HEK293 (cell line): ENCODE data around the gene FSTL4.

Experiments used
- CTCF ChIA-PET: fragments of 350-600 bp; formaldehyde crosslinking; extraction: SDS; loops from one replicate; lab custom pipeline; 2021; ENCODE audit warnings: antibody characterized with exemption; lab: Yijun Ruan, JAX
- POLR2A ChIA-PET: fragments of 300-600 bp; formaldehyde crosslinking; extraction: SDS; loops from one replicate; lab custom pipeline; 2020; ENCODE audit warnings: antibody characterized with exemption, inconsistent platforms; lab: Yijun Ruan, JAX
- H3K27ac ChIP-seq: fragments of 200-500 bp; sonication (Bioruptor generic); 2 replicates; pipeline ENCODE4 v1.5.1; 2014; ENCODE audit warnings: low read depth, low read length, control low read depth, inconsistent platforms; ENCODE audit errors: extremely low read depth
- H3K36me3 ChIP-seq, 2 experiments: fragments of 200-500 bp in 1 of 2; sonication (Bioruptor generic) in 1 of 2; 1 replicate in 1 of 2; 2 replicates in 1 of 2; pipeline ENCODE4 v1.5.1; 2014 to 2017; ENCODE audit warnings: inconsistent platforms in 2 of 2, low read length in 2 of 2; ENCODE audit not compliant: control insufficient read depth in 2 of 2, insufficient read depth in 1 of 2
- H3K4me1 ChIP-seq: fragments of 200-500 bp; sonication (Bioruptor generic); 2 replicates; pipeline ENCODE4 v1.5.1; 2014; ENCODE audit warnings: mild to moderate bottlenecking, low read length, inconsistent platforms; ENCODE audit not compliant: control insufficient read depth, insufficient read depth
- H3K4me3 ChIP-seq: 2 replicates; pipeline ENCODE4 v1.5.1; 2011; ENCODE audit warnings: low read depth, mild to moderate bottlenecking, control low read depth, low read length, moderate library complexity
- H3K9me3 ChIP-seq: fragments of 200-500 bp; sonication (Bioruptor generic); 2 replicates; pipeline ENCODE4 v1.5.1; 2014; ENCODE audit warnings: low read depth, low read length, inconsistent platforms; ENCODE audit not compliant: control insufficient read depth, insufficient read depth
- OVOL3 ChIP-seq: fragments of 450-650 bp; formaldehyde crosslinking; IDR thresholded peaks from 2 replicates; pipeline ENCODE4 v1.5.1; 2016; ENCODE audit warnings: missing biosample characterization, missing genetic modification characterization
- ZBTB20 ChIP-seq: fragments of 450-650 bp; formaldehyde crosslinking; IDR thresholded peaks from 2 replicates; pipeline ENCODE4 v1.5.1; 2016; ENCODE audit warnings: missing biosample characterization, missing genetic modification characterization
- ZBTB21 ChIP-seq: fragments of 450-650 bp; formaldehyde crosslinking; IDR thresholded peaks from 2 replicates; pipeline ENCODE4 v1.5.1; 2017; ENCODE audit warnings: missing biosample characterization, missing genetic modification characterization
- ZFHX2 ChIP-seq: fragments of 450-650 bp; formaldehyde crosslinking; conservative IDR thresholded peaks from 2 replicates; pipeline ENCODE4 v1.5.1; 2016; ENCODE audit warnings: missing biosample characterization, missing genetic modification characterization
- ZFP69B ChIP-seq: fragments of 450-650 bp; formaldehyde crosslinking; IDR thresholded peaks from 2 replicates; pipeline ENCODE4 v1.5.1; 2016; ENCODE audit warnings: missing biosample characterization, missing genetic modification characterization
- ZIC2 ChIP-seq: fragments of 450-650 bp; formaldehyde crosslinking; IDR thresholded peaks from 2 replicates; pipeline ENCODE4 v1.5.1; 2016; ENCODE audit warnings: missing biosample characterization, missing genetic modification characterization
- ZNF121 ChIP-seq: fragments of 450-650 bp; formaldehyde crosslinking; IDR thresholded peaks from 2 replicates; pipeline ENCODE4 v1.5.1; 2016; ENCODE audit warnings: missing biosample characterization, missing genetic modification characterization
- ZNF146 ChIP-seq: fragments of 450-650 bp; formaldehyde crosslinking; IDR thresholded peaks from 2 replicates; pipeline ENCODE4 v1.5.1; 2016; ENCODE audit warnings: missing biosample characterization, missing genetic modification characterization
- ZNF155 ChIP-seq: fragments of 450-650 bp; formaldehyde crosslinking; IDR thresholded peaks from 2 replicates; pipeline ENCODE4 v1.5.1; 2016; ENCODE audit warnings: missing biosample characterization, missing genetic modification characterization
- ZNF175 ChIP-seq: fragments of 450-650 bp; formaldehyde crosslinking; IDR thresholded peaks from 2 replicates; pipeline ENCODE4 v1.5.1; 2016; ENCODE audit warnings: missing biosample characterization, missing genetic modification characterization
- ZNF266 ChIP-seq: fragments of 450-650 bp; formaldehyde crosslinking; IDR thresholded peaks from 2 replicates; pipeline ENCODE4 v1.5.1; 2016; ENCODE audit warnings: missing biosample characterization, missing genetic modification characterization, low read depth
- ZNF292 ChIP-seq: fragments of 450-650 bp; formaldehyde crosslinking; IDR thresholded peaks from 2 replicates; pipeline ENCODE4 v1.5.1; 2016; ENCODE audit warnings: low read depth, missing biosample characterization, missing genetic modification characterization, borderline replicate concordance
- ZNF324 ChIP-seq: fragments of 450-650 bp; formaldehyde crosslinking; IDR thresholded peaks from 2 replicates; pipeline ENCODE4 v1.5.1; 2016; ENCODE audit warnings: missing biosample characterization, missing genetic modification characterization
- ZNF394 ChIP-seq: fragments of 450-650 bp; formaldehyde crosslinking; IDR thresholded peaks from 2 replicates; pipeline ENCODE4 v1.5.1; 2016; ENCODE audit warnings: missing biosample characterization, missing genetic modification characterization, mild to moderate bottlenecking, moderate library complexity, borderline replicate concordance
- ZNF501 ChIP-seq: fragments of 450-650 bp; formaldehyde crosslinking; IDR thresholded peaks from 2 replicates; pipeline ENCODE4 v1.5.1; 2016; ENCODE audit warnings: missing biosample characterization, missing genetic modification characterization
- ZNF529 ChIP-seq: fragments of 450-650 bp; formaldehyde crosslinking; IDR thresholded peaks from 2 replicates; pipeline ENCODE4 v1.5.1; 2017; ENCODE audit warnings: missing genetic modification characterization, missing biosample characterization; ENCODE audit not compliant: insufficient replicate concordance
- ZNF544 ChIP-seq: fragments of 450-650 bp; formaldehyde crosslinking; IDR thresholded peaks from 2 replicates; pipeline ENCODE4 v1.5.0; 2017; ENCODE audit warnings: missing biosample characterization, missing genetic modification characterization
- ZNF670 ChIP-seq: fragments of 450-650 bp; formaldehyde crosslinking; IDR thresholded peaks from 2 replicates; pipeline ENCODE4 v1.5.1; 2016; ENCODE audit warnings: missing biosample characterization, missing genetic modification characterization, low read depth
- ZNF777 ChIP-seq: fragments of 450-650 bp; formaldehyde crosslinking; IDR thresholded peaks from 2 replicates; pipeline ENCODE4 v1.5.1; 2017; ENCODE audit warnings: missing biosample characterization, missing genetic modification characterization, borderline replicate concordance
- ZNF785 ChIP-seq: fragments of 450-650 bp; formaldehyde crosslinking; IDR thresholded peaks from 2 replicates; pipeline ENCODE4 v1.5.1; 2016; ENCODE audit warnings: missing biosample characterization, missing genetic modification characterization
- ZNF843 ChIP-seq: fragments of 450-650 bp; formaldehyde crosslinking; IDR thresholded peaks from 2 replicates; pipeline ENCODE4 v1.5.1; 2016; ENCODE audit warnings: missing biosample characterization, missing genetic modification characterization
- ZSCAN30 ChIP-seq: fragments of 450-650 bp; IDR thresholded peaks from 2 replicates; pipeline ENCODE4 v1.5.1; 2018; ENCODE audit warnings: missing biosample characterization, mild to moderate bottlenecking, missing genetic modification characterization, moderate library complexity
- TF ChIP-seq, protein P1 (sequence below): fragments of 450-650 bp; formaldehyde crosslinking; IDR thresholded peaks from 2 replicates; pipeline ENCODE4 v1.5.1; 2016; ENCODE audit warnings: missing biosample characterization, missing genetic modification characterization
- TF ChIP-seq, protein P2 (sequence below): fragments of 450-650 bp; formaldehyde crosslinking; IDR thresholded peaks from 2 replicates; pipeline ENCODE4 v1.5.1; 2016; ENCODE audit warnings: missing biosample characterization, missing genetic modification characterization
- TF ChIP-seq, protein P3 (sequence below): fragments of 450-650 bp; formaldehyde crosslinking; IDR thresholded peaks from 2 replicates; pipeline ENCODE4 v1.5.1; 2017; ENCODE audit warnings: missing biosample characterization, missing genetic modification characterization
- TF ChIP-seq, protein P4 (sequence below): fragments of 450-650 bp; formaldehyde crosslinking; IDR thresholded peaks from 2 replicates; pipeline ENCODE4 v1.5.1; 2016; ENCODE audit warnings: missing biosample characterization, missing genetic modification characterization

The FSTL4 gene

DNA sequence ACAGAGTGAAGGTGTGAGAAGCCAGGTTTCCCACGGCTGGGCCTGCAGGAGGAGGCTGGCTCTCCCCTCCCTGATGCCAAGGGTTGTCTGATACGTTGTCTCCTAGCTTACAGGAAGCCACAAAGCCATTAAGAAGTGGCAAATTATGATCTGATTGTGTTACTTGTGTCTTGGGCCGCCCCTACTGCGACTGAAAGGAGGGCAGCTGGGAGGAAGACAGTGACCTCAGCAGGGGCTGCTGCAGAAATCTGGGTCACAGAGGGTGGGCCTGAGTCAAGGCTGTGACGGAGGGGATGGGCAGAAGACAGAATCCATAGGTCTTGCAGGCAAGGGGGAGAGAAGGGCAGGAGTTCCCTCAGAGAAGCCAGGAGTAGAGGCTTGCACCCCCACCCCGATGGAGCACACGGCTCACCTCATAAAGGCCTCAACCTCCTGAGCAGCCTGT lies 145.0 kb downstream of the FSTL4 start (continued):
- TF ChIP-seq, protein P1, sequence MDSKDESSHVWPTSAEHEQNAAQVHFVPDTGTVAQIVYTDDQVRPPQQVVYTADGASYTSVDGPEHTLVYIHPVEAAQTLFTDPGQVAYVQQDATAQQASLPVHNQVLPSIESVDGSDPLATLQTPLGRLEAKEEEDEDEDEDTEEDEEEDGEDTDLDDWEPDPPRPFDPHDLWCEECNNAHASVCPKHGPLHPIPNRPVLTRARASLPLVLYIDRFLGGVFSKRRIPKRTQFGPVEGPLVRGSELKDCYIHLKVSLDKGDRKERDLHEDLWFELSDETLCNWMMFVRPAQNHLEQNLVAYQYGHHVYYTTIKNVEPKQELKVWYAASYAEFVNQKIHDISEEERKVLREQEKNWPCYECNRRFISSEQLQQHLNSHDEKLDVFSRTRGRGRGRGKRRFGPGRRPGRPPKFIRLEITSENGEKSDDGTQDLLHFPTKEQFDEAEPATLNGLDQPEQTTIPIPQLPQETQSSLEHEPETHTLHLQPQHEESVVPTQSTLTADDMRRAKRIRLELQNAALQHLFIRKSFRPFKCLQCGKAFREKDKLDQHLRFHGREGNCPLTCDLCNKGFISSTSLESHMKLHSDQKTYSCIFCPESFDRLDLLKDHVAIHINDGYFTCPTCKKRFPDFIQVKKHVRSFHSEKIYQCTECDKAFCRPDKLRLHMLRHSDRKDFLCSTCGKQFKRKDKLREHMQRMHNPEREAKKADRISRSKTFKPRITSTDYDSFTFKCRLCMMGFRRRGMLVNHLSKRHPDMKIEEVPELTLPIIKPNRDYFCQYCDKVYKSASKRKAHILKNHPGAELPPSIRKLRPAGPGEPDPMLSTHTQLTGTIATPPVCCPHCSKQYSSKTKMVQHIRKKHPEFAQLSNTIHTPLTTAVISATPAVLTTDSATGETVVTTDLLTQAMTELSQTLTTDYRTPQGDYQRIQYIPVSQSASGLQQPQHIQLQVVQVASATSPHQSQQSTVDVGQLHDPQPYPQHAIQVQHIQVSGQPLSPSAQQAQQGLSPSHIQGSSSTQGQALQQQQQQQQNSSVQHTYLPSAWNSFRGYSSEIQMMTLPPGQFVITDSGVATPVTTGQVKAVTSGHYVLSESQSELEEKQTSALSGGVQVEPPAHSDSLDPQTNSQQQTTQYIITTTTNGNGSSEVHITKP (tag by site-specific recombination): 0 out of 2 replicates have a peak, but pooled peaks have one; percentile 25

DNA sequence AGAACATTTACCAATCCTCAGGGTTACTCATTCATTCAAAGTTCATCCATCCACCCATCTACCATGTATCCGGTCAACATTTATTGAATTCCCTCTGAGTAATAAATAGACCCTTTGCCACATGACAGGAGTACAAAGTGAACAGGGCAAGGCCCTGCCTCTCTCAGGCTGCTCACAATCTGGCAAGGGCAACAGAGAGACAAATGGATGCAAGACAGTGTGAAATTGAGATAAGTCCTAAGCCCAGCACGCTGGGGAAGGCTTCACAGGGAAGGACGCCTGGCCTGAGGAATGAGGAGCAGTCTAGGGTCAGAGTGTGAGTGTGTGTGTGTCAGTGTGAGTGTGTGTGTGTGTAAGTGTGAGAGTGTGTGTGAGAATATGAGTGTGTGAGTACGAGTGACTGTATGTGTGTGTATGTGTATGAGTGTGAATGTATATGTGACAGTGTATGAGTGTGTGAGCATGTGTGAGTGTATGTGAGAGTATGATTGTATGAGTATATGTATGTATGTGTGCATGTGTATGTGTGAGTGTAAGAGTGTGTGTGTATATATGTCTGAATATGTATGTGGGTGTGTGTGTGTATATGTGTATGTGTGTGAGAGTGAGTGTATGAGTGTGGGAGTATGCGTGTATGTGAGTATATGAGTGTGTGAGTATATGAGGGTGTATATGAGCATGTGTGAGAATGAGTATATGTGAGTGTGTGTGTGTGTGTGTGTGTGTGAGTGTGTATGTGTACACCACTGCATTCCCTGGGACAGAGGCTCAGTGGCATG lies 145.6 kb downstream of the FSTL4 start:
- Histone ChIP-seq H3K9me3 (no peaks in the 10 kb centered on the region), H3K27ac (no peak overlapping the region), H3K36me3 (no peaks in the 10 kb centered on the region), H3K4me3 (no peak overlapping the region), H3K4me1 (peaks cover 3% of the 10 kb centered on the region; the same call in 1 of the 2 replicates)
- POLR2A ChIA-PET: interaction anchor here (0.7 kb wide), 1 partner anchor 550 kb away, joined by 3 read pairs; no protein-coding TSS in a partner anchor
- CTCF ChIA-PET: interaction anchor here (0.7 kb wide), 1 partner anchor 1572 kb away, joined by 3 read pairs; no protein-coding TSS in a partner anchor
- TF ChIP-seq ZBTB20 (tag by site-specific recombination) (no peak), ZNF529 (tag by site-specific recombination) (no peak), ZNF501 (tag by site-specific recombination) (no peak), ZNF785 (tag by site-specific recombination) (peak; percentile 49; the same call in 1 of the 2 replicates), ZFP69B (tag by site-specific recombination) (no peak), ZNF266 (tag by site-specific recombination) (peak; percentile 30; the same call in 1 of the 2 replicates), ZBTB21 (tag by site-specific recombination) (no peak), ZIC2 (no peak), ZNF324 (tag by site-specific recombination) (no peak), ZSCAN30 (tag by site-specific recombination) (no peak), ZNF394 (tag by site-specific recombination) (no peak), ZNF544 (0 out of 2 replicates have a peak, but pooled peaks have one; percentile 33), ZNF121 (no peak), ZNF777 (tag by site-specific recombination) (no peak), ZNF843 (tag by site-specific recombination) (no peak), ZFHX2 (tag by site-specific recombination) (peak; percentile 90), ZNF155 (no peak), ZNF292 (tag by site-specific recombination) (no peak), ZNF175 (peak; percentile 75; the same call in 1 of the 2 replicates), ZNF146 (tag by site-specific recombination) (no peak), OVOL3 (tag by site-specific recombination) (no peak), ZNF670 (tag by site-specific recombination) (0 out of 2 replicates have a peak, but pooled peaks have one; percentile 77)
- TF ChIP-seq, protein P2, sequence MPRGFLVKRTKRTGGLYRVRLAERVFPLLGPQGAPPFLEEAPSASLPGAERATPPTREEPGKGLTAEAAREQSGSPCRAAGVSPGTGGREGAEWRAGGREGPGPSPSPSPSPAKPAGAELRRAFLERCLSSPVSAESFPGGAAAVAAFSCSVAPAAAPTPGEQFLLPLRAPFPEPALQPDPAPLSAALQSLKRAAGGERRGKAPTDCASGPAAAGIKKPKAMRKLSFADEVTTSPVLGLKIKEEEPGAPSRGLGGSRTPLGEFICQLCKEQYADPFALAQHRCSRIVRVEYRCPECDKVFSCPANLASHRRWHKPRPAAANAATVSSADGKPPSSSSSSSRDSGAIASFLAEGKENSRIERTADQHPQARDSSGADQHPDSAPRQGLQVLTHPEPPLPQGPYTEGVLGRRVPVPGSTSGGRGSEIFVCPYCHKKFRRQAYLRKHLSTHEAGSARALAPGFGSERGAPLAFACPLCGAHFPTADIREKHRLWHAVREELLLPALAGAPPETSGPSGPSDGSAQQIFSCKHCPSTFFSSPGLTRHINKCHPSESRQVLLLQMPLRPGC (tag by site-specific recombination): no peak
- TF ChIP-seq, protein P3, sequence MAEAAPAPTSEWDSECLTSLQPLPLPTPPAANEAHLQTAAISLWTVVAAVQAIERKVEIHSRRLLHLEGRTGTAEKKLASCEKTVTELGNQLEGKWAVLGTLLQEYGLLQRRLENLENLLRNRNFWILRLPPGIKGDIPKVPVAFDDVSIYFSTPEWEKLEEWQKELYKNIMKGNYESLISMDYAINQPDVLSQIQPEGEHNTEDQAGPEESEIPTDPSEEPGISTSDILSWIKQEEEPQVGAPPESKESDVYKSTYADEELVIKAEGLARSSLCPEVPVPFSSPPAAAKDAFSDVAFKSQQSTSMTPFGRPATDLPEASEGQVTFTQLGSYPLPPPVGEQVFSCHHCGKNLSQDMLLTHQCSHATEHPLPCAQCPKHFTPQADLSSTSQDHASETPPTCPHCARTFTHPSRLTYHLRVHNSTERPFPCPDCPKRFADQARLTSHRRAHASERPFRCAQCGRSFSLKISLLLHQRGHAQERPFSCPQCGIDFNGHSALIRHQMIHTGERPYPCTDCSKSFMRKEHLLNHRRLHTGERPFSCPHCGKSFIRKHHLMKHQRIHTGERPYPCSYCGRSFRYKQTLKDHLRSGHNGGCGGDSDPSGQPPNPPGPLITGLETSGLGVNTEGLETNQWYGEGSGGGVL (tag by site-specific recombination): peak; percentile 29; the same call in 1 of the 2 replicates
- TF ChIP-seq, protein P4, sequence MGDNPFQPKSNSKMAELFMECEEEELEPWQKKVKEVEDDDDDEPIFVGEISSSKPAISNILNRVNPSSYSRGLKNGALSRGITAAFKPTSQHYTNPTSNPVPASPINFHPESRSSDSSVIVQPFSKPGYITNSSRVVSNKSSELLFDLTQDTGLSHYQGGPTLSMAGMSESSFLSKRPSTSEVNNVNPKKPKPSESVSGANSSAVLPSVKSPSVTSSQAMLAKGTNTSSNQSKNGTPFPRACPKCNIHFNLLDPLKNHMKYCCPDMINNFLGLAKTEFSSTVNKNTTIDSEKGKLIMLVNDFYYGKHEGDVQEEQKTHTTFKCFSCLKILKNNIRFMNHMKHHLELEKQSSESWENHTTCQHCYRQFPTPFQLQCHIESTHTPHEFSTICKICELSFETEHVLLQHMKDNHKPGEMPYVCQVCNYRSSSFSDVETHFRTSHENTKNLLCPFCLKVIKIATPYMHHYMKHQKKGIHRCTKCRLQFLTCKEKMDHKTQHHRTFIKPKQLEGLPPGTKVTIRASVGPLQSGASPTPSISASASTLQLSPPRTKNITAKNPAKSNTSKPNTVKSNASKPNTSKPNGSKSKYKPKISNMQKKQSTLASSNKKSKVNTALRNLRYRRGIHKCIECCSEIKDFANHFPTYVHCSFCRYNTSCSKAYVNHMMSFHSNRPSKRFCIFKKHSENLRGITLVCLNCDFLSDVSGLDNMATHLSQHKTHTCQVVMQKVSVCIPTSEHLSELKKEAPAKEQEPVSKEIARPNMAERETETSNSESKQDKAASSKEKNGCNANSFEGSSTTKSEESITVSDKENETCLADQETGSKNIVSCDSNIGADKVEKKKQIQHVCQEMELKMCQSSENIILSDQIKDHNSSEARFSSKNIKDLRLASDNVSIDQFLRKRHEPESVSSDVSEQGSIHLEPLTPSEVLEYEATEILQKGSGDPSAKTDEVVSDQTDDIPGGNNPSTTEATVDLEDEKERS (tag by site-specific recombination): no peak
